Measurements from ENCODE around the gene PBXIP1.

DNA sequence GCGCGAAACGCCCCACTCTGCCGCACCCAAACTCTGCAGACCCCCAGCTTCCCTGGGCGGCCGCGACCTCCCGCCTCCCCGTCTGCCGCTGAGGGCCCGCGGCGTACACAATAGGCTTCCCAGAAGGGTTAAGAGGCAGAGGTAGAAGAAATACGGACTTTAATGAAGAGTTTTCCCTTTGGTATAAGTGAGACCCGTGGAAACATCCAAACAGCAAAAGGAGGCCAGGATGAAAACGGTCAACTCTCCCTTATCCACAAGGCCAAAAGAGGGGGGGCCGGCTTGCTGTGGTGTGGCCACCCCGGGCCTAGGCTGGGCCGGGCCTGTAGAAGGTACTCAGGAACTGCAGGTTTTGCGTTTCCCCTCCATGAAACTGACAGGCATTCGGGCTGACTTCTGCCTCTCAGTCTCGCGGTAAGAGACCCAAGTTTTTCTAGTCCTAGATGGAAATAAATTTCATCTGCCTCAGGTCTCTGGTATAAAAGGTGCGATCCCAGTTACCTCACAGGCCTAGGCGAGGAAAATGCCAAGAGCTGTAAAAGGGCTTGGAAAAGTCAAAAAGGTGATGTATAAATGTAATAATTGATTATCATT lies 6.4 kb upstream of the PBXIP1 start:
- TF ChIP-seq, protein P1, sequence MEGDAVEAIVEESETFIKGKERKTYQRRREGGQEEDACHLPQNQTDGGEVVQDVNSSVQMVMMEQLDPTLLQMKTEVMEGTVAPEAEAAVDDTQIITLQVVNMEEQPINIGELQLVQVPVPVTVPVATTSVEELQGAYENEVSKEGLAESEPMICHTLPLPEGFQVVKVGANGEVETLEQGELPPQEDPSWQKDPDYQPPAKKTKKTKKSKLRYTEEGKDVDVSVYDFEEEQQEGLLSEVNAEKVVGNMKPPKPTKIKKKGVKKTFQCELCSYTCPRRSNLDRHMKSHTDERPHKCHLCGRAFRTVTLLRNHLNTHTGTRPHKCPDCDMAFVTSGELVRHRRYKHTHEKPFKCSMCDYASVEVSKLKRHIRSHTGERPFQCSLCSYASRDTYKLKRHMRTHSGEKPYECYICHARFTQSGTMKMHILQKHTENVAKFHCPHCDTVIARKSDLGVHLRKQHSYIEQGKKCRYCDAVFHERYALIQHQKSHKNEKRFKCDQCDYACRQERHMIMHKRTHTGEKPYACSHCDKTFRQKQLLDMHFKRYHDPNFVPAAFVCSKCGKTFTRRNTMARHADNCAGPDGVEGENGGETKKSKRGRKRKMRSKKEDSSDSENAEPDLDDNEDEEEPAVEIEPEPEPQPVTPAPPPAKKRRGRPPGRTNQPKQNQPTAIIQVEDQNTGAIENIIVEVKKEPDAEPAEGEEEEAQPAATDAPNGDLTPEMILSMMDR (IDR thresholded peaks at IDR 0.05; ENCODE audit: poor library complexity): no peak
- TF ChIP-seq EZH2 (IDR thresholded peaks at IDR 0.05; ENCODE audit: borderline replicate concordance) (no peak), EZH2phosphoT487 (IDR thresholded peaks at IDR 0.05; ENCODE audit: low read depth, severe bottlenecking, unreplicated experiment) (no peak)

Measured in hepatocyte (in vitro differentiated cells).